Fibroblast of skin of left quadriceps (primary cell): ENCODE results near the gene NKIRAS1.
"Not testable (repeated sequence)": the region's sequence is repeated elsewhere in the genome, so short reads cannot be mapped to it uniquely, and the experiment has no call there.

Experiments used
- DNase-seq, 2 experiments: peaks; one replicate each; pipeline ENCODE4 v3.0.0-alpha.2; 2013; ENCODE audit warnings: low read depth in 2 of 2

The NKIRAS1 gene

GRCh38 chr3:23904545-23904944, 12.2 kb downstream of the NKIRAS1 start:
- DNase-seq = no peak

- peak in 1 of 2 experiments; percentile 43 for DNase-seq
Measured at GRCh38 chr3:23900744-23901143, 16.0 kb downstream of the NKIRAS1 start.

- no peak for DNase-seq
Measured at GRCh38 chr3:23895181-23895580, 21.6 kb downstream of the NKIRAS1 start.

- no peak for DNase-seq
Measured at GRCh38 chr3:23894254-23895061, 22.3 kb downstream of the NKIRAS1 start.

DNA sequence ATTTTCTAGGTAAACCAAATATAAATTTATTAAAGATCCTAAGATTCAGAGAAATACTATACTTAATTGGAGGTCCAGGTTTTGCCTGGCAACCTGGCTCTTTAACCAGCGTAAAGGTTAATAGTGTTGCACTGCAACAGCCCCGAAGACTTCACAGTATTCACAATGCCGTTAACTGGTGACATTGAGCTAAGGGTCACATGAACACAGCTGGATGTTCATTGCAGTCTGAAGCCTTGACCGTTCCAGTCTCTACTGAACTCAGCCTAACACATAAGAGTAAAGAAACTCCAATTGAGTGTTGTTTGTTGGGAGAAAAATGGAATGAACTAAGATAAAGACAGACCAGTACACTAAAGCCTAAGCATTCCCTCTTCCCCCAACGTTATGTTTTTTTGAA, 26.8 kb downstream of the NKIRAS1 start:
- DNase-seq = no peak

DNA sequence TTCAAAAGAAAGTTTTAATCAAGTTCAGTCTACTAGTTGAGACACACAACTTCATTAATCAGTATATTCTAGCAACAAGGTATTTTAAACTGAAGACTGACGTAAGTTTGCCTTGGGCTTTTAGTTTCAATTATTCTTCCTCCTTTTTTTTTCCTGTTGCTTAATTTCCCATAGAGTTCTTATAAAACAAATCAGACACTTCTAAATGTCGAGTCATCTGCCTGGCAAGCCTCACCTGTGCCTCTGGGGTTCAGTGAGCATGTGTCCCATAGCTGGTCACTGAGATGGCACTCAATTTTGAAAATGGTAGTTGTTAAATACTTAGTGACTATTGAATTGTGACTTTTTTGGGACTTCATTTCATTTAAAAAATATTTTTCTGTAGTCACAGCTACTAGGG, 27.4 kb downstream of the NKIRAS1 start:
- DNase-seq = no peak

DNA sequence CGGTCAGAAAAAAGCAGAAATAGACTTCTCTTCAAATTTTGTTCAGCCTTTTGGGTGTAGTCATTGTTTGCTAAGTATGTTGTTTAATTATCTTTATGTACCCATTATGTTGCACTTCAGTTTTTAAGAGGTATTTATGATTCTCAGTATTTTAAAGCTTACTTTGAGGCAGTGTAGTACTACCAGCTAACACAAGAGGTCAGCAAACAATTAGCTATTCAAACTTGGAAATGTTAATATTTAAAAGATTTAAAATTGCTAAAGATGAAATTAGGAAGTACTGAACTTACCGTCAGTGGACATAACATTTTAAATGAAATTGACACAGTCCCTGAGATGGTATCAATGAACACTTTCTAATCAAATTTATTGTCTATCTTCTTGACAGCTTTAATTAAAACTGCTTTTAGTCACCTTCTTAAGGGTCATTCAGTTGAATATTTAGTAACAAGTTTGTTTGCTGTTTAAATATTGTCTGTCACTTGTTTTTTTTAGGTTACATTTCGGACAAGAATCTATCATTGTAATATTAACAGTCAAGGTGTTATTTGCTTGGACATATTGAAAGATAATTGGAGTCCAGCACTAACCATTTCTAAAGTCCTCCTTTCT, 28.1 kb downstream of the NKIRAS1 start:
- no peak for DNase-seq

GRCh38 chr3:23886311-23886710, 30.5 kb downstream of the NKIRAS1 start:
- DNase-seq = no peak

DNA sequence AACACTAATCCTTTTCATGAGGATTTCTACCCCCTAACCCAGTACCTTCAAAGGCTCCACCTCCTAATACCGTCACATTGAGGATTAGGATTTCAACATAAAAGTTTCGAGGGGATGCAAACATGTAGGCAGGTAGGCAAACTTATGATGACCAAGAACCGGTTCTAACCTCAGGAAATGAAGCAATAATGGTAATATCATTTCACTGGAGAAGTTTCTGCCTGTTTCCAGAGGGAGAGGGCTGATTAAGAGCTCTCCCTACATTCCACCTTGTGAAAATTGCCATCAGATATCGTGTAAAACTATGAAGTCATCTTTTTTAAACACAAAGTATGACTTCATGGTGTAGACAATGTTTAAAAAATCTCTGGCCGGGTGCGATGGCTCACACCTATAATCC, 31.6 kb downstream of the NKIRAS1 start:
- no peak for DNase-seq

- DNase-seq = no peak
Measured at GRCh38 chr3:23884481-23884880, 32.3 kb downstream of the NKIRAS1 start.

DNA sequence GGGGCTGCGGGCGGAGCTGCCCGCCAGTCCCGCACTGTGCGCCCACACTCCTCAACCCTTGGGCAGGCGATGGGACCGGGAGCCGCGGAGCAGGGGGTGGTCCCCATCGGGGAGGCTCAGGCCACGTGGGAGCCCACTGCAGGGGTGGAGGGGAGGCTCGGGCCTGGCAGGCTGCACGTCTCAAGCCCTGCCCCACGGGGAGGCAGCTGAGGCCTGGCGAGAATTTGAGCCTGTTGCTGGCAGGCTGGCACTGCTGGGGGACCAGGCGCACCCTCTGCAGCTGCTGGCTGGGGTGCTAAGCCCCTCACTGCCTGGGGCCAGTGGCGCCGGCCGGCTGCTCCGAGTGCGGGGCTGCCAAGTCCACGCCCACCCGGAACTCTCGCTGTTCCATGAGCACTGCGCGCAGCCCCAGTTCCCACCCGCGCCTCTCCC, 34.3 kb downstream of the NKIRAS1 start:
- DNase-seq = no peak

DNA sequence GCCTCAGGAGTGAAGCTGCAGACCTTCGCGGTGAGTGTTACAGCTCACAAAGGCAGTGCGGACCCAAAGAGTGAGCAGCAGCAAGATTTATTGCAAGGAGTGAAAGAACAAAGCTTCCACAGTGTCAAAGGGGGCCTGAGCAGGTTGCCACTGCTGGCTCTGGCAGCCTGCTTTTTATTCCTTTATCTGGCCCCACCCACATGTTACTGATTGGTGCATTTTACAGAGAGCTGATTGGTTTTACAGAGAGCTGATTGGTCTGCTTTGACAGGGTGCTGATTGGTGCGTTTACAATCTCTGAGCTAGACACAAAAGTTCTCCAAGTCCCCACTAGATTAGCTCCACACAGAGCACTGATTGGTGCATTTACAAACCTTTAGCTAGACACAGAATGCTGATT, 34.8 kb downstream of the NKIRAS1 start:
- not testable (repeated sequence) for DNase-seq

DNA sequence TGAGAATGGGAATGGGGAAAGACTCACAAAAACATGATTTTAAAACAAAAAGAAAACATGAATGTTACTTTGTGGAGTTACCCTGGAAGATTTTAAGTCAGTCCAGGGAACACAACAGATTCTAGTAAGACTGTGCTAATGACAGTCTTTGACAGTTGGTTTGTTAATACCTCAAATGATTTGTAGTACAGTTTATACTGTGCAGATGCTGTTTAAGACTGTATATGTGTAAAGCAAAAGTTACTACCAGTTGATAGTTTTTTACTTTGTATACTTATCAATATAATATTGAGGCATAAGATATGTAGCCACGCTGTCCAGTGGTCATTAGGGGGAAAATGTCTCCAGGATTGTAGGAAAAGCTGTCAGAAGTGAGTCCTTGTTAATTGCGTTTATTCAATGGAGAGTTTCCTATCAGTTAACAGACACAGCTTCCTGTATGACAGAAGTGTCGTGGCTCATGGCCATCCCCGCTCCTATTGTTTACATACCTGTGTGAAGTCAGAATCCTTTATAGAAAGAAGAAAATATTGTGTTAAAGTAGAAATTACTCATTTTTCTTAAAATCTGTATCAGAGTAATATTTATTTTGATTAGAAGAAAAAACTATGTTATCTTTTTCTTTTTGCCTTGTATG, 36.0 kb downstream of the NKIRAS1 start:
- DNase-seq = no peak

- no peak for DNase-seq
Measured at GRCh38 chr3:23879485-23879884, 37.3 kb downstream of the NKIRAS1 start.

- peak; percentile 81 to 86 for DNase-seq
Measured at GRCh38 chr3:23877329-23877980, 39.3 kb downstream of the NKIRAS1 start.

DNA sequence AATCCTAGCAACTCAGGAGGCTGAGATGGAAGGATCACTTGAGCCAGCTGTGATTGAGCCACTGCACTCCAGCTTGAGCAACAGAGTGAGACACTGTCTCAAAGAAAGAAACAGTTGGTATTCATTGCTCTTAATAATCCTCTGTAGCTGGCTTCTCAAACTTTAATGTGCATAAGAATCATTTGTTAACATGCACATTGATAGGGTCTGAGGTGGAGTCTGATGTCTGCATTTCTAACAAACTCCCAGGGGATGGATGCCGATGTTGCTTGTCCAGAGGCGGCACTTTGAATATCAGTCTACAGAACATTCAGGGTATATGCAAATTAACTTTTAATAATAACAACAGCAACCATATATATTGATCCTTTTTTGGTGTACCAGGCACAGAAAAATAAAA, 39.9 kb downstream of the NKIRAS1 start:
- DNase-seq = no peak

DNA sequence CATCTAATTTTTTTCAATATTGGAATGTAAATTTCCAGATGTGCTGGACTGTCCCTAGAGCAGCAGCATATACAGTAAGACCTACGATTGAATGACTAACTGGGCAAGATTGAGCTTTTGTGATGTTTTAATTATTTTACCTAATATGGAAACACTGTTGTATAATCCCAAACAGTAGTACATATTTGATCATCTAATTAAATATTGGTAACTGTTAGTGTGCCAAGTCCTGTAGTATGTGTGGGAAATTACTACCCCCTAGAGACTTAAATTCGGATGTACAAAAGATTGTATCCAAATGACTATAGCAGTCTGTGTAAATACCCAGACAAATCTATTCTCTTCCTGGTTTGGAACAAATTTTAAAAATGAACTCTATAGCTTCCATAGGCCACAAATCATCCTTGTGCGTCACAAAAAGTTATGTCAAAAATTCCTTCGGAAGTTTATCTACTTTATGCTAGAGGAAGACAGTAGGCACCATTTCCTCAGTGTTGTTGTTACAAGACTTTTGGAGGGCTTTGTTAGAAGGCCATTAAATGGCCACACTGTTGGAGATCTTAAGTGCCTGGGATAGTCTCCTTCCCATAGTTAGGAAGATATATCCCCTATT, 41.6 kb downstream of the NKIRAS1 start:
- peak; percentile 62 to 69 for DNase-seq

DNA sequence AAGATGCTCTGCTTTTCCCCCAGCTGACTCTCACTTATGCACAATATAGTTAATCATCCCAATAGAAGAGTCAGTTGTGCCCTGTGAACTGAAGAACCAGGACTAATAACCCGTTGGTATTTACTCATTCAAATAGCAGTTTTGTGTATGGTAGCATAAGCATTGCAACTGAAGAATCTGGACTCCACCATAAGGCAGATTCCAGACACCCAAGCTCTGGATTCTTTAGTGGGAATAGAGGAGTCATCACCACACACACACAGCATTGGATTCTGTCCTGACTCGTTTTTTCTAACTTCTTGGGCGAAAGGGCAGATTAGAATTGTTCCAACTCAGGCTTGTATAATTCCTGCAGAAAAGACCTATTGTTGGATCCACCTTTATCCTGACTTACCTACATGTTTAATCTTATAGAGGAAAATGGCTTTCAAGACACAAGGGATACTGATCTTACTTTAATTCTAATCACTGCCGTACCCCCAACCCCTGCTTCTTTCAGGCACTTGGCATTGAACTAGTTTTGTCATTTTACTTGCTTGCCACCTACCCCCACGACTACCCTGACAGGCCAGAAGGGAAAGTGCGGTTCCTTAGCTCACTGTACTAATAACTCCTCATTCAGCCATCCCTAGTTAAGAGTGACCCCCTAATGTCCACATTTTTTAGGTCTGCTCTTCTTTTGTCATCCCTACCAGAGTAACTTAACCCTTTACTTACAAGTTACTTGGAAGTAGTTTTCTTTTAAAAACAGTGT, 42.3 kb downstream of the NKIRAS1 start:
- peak; percentile 67 to 69 for DNase-seq

DNA sequence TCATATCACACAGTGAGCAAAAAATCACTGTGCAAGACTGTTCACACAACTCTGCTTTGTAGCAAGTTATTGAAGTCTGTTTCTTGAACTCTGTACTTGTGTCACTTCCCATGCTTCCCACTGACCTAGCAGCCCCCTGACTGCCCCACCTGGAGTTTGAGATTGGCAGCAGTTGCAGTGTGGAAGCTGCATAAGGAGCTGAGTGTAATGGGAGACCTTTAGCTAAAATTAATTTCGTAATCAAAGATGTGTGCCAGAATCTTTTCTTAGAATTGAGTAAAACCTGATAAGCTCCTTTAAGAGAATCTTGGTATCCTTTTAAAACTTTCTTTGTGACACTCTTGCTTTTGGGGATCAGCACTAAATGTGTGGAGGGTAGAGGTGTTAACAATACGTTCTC, 42.8 kb downstream of the NKIRAS1 start:
- peak in 1 of 2 experiments; percentile 30 for DNase-seq

- no peak for DNase-seq
Measured at GRCh38 chr3:23872330-23872729, 44.5 kb downstream of the NKIRAS1 start.

GRCh38 chr3:23871361-23871760, 45.4 kb downstream of the NKIRAS1 start:
- not testable (repeated sequence) for DNase-seq
